Measurements from ENCODE around the gene NELL1.

DNA sequence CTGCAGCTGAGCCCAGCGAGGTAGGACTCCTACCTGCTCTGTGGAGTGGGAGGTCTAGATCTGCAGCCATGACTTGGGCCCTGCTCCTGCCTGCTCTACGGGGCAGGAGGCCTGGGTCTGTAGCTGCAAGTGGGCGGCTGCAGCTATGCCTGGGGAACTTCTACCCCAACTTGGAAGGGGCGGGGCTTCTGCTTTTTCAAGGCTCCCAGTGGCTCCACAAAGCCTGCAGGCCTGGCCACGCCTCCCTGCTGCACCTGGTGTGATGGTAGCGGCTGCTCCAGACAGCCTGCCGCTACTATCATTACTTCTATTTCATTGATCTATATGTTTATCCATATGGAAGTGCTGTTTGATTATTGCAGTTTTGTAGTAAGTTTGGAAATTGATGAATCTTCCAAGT lies 121.2 kb downstream of the NELL1 start:
- no peak for TF ChIP-seq POLR2A (IDR thresholded peaks at IDR 0.05)
- TF ChIP-seq, protein P1, sequence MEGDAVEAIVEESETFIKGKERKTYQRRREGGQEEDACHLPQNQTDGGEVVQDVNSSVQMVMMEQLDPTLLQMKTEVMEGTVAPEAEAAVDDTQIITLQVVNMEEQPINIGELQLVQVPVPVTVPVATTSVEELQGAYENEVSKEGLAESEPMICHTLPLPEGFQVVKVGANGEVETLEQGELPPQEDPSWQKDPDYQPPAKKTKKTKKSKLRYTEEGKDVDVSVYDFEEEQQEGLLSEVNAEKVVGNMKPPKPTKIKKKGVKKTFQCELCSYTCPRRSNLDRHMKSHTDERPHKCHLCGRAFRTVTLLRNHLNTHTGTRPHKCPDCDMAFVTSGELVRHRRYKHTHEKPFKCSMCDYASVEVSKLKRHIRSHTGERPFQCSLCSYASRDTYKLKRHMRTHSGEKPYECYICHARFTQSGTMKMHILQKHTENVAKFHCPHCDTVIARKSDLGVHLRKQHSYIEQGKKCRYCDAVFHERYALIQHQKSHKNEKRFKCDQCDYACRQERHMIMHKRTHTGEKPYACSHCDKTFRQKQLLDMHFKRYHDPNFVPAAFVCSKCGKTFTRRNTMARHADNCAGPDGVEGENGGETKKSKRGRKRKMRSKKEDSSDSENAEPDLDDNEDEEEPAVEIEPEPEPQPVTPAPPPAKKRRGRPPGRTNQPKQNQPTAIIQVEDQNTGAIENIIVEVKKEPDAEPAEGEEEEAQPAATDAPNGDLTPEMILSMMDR (IDR thresholded peaks at IDR 0.05 in 4 of 5, conservative IDR thresholded peaks at IDR 0.05 in 1 of 5): no peak
